Measurements from ENCODE around the gene TAS2R30.
"Not testable (repeated sequence)": the region's sequence is repeated elsewhere in the genome, so short reads cannot be mapped to it uniquely, and the experiment has no call there.

TAS2R30 gene

GRCh38 chr12:11130382-11130781 lies 4.1 kb downstream of the TAS2R30 start:
- DNase-seq (ENCODE audit: low spot score): no peak

DNA sequence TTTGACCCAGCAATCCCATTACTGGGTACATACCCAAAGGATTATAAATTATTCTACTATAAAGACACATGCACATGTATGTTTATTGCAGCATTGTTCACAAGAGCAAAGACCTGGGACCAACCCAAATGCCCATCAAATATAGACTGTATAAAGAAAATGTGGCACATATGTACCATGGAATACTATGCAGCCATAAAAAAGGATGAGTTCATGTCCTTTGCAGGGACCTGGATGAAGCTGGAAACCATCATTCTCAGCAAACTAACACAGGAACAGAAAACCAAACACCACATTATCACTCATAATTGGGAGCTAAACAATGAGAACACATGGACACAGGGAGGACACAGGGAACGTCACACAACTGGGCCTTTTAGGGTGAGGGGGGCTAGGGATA lies 20.3 kb downstream of the TAS2R30 start:
- DNase-seq (ENCODE audit: low spot score): not testable (repeated sequence)

GRCh38 chr12:11111213-11111612 lies 23.2 kb downstream of the TAS2R30 start:
- not testable (repeated sequence) for DNase-seq (ENCODE audit: low spot score)

DNA sequence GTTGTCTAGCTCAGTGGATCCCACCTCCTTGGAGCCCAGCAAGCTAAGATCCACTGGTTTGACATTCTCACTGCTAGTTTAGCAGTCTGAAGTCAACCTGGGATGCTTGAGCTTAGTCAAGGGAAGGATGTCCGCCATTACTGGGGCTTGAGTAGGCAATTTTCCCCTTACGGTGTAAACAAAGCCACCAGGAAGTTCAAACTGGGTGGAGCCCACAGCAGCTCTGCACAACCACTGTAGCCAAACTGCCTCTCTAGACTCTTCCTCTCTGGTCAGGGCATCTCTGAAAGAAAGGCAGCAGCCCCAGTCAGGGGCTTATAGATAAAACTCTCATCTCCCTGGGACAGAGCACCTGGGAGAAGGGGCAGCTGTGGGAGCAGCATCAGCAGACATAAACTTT lies 25.6 kb downstream of the TAS2R30 start:
- DNase-seq (ENCODE audit: low spot score): no peak

DNA sequence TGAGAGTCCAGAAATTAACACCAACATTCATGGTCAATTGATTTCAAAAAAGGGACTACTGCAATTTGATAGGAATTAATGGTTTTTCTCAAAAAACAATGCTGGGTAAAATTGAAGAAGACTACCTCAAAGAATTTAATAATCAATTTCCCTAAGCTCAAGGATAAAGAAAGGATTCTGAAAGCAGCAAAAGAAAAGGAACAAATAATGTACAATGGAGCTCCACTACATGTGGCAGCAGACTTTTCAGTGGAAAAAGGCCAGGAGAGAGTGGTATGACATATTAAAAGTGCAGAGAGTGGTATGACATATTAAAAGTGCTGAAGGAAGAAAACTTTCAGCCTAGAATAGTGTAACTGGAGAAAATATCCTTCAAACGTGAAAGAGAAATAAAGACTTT lies 26.7 kb downstream of the TAS2R30 start:
- no peak for DNase-seq (ENCODE audit: low spot score)

GRCh38 chr12:11106288-11106687 lies 28.2 kb downstream of the TAS2R30 start:
- DNase-seq (ENCODE audit: low spot score): no peak

- no peak for DNase-seq (ENCODE audit: low spot score)
Measured at GRCh38 chr12:11105546-11105945, 28.9 kb downstream of the TAS2R30 start.

GRCh38 chr12:11094910-11095309 lies 39.5 kb downstream of the TAS2R30 start:
- DNase-seq (ENCODE audit: low spot score): not testable (repeated sequence)

GRCh38 chr12:11092128-11092527 lies 42.3 kb downstream of the TAS2R30 start, which contains the start of gene TAS2R43:
Gene TAS2R43, minus strand, starts transcription at chr12:11092313. Its CDS starts 84 bp downstream, at chr12:11092229.
- DNase-seq (ENCODE audit: low spot score): no peak

DNA sequence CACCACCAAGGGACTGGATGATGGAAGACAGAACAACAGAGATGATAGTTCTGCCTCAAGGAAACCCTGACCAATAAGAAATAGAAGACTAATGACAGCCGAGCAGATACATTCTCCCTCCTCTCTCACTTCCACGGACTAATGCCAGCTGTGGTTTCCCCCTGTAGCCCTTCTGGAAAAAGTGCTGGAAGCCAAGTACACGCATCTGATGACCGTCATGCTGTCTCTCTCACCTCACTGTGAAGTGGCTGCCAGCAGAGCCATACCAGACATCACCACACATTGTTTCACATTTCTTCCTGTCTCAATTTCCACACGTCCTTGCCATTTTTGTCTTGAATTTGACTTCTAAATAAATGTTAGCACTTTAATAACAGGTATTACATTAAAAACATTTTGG lies 45.2 kb downstream of the TAS2R30 start:
- DNase-seq (ENCODE audit: low spot score): no peak

GRCh38 chr12:11085419-11085818 lies 49.0 kb downstream of the TAS2R30 start:
- no peak for DNase-seq (ENCODE audit: low spot score)

Measured in left forelimb (tissue), 1 donor.